ENCODE results near the gene TRPM5. TPM values are rescaled to one million over a fixed set of nuclear protein-coding genes. Genes with fewer than 3 reads are reported as not detected.

Gene TRPM5
- total and polyA plus RNA-seq, 7 donors = 0.60 to 2.8 TPM; not detected in 5

DNA sequence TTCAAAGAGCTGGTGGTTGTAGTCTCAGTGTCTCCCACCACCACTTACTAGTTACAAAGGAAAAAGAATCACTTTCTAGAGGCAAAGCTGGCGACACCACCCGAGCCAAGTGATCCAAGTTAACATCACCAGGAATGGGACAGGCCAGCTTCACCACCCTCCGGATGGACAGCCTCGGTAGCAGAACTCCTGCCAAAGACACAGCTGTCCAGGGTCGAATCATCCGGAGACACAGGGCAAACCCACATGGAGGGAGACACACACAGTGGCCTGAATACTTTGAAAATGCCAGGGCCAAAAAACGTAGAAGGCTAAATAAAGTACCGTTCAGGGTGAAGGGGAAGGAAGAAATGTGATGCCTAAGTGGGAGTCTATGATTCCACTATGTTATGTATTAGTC lies 33.6 kb upstream of the TRPM5 start:
- H3K36me3 ChIP-seq = no peaks in the 10 kb centered on the region
- peaks cover 0 to 22% (median 8%) of the 10 kb centered on the region in 3 donors for H3K27me3 ChIP-seq
- H3K4me1 ChIP-seq = no peaks in the 10 kb centered on the region
- H3K4me3 ChIP-seq = no peak overlapping the region
- DNase-seq = no peak
- intact Hi-C loops (cut with DNase I) = no loop called here
- no peak overlapping the region for H3K27ac ChIP-seq
- H3K9me3 ChIP-seq = no peaks in the 10 kb centered on the region
- 84 to 89% methylated on average over 8 of the region's 8 CpGs for WGBS, 2 donors
- TF ChIP-seq EP300 (IDR thresholded peaks at IDR 0.05) = no peak
- no peak for TF ChIP-seq POLR2AphosphoS5 (IDR thresholded peaks at IDR 0.05)
- no peak for TF ChIP-seq CTCF (IDR thresholded peaks at IDR 0.05)

DNA sequence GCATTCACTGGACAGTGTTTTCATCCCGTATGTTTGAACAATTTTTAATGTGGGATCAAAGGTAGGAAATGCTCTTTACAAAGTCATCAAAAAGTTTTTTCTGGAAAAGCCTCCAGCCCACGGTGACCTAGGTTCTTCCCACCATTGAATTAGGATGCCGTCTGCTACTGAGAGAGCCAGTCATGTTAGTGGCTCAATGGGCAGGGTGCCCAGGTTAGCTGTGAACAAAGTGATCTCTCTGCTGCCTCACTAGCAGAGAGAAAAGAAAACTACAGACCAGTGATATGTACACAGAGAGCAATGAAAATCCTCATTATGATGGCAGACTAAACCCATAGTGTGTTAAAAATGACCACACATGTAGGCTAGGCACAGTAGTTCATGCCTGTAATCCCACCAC lies 32.9 kb upstream of the TRPM5 start:
- WGBS, 2 donors = 31 to 69% methylated on average over 3 of the region's 3 CpGs
- DNase-seq = no peak
- Histone ChIP-seq H3K27ac (no peak overlapping the region), H3K4me1 (no peaks in the 10 kb centered on the region), H3K4me3 (no peak overlapping the region), H3K36me3 (no peaks in the 10 kb centered on the region), H3K27me3 (peaks cover 0 to 20% (median 8%) of the 10 kb centered on the region in 3 donors), H3K9me3 (no peaks in the 10 kb centered on the region)
- TF ChIP-seq CTCF (IDR thresholded peaks at IDR 0.05) (no peak), EP300 (IDR thresholded peaks at IDR 0.05) (no peak), POLR2AphosphoS5 (IDR thresholded peaks at IDR 0.05) (no peak), POLR2A (IDR thresholded peaks at IDR 0.05) (no peak)
- intact Hi-C loops (cut with DNase I) = no loop called here

- no peak overlapping the region for H3K27ac ChIP-seq
- intact Hi-C loops (cut with DNase I) = no loop called here
- H3K9me3 ChIP-seq = no peaks in the 10 kb centered on the region
- H3K27me3 ChIP-seq = peaks cover 0 to 19% (median 8%) of the 10 kb centered on the region in 3 donors
- H3K36me3 ChIP-seq = no peaks in the 10 kb centered on the region
- H3K4me3 ChIP-seq = no peak overlapping the region
- TF ChIP-seq POLR2A (IDR thresholded peaks at IDR 0.05) (no peak), EP300 (IDR thresholded peaks at IDR 0.05) (no peak), CTCF (IDR thresholded peaks at IDR 0.05) (no peak)
- DNase-seq = no peak
- WGBS, 2 donors = 72 to 86% methylated on average over 17 of the region's 17 CpGs
- H3K4me1 ChIP-seq = no peaks in the 10 kb centered on the region
Observed at GRCh38 chr11:2475136-2475918, 31.0 kb upstream of the TRPM5 start.

DNA sequence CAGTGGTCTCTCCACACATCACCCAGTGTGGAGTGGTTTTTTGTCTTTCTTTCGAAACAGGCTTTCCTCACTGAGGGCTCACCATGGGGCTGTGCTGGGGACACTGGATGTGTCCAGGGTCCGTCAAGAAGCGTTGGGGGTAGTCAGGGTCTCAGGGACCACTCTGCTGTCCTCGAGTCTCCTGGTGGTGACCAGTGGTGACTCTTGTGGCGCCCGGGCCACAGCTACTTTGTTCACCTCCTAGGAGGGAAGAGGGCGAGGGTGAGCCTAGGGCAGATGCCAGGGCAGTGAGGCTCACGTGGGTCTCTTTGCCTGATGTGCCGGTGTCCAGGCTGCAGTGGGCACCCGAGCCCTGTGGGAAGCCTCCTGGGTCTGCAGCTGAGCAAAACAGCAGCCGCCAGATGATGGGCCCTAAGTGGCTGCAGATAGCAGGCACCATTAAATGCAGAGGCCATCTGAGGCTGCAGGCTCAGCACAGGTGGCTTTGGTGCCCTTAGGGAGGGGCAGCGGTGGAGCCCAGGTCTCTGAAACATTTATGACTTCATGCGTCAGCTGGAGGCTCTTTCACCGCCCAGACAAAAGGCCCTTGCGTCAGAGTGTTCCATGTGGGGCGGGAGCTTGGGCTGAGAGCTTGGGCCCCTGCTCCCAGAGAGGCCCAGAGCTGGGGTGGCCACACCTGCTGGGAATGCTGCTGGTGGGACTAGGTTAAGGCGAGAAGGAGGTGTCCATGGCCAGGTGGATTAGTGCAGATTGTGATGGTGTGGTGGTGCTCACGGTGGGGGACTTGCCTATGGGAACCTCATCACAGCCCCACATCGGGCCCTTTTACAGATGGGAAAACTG lies 30.0 kb upstream of the TRPM5 start:
- H3K9me3 ChIP-seq = no peaks in the 10 kb centered on the region
- H3K27ac ChIP-seq = no peak overlapping the region
- H3K27me3 ChIP-seq = peaks cover 0 to 24% (median 8%) of the 10 kb centered on the region in 3 donors
- DNase-seq = no peak
- no peaks in the 10 kb centered on the region for H3K36me3 ChIP-seq
- TF ChIP-seq POLR2AphosphoS5 (IDR thresholded peaks at IDR 0.05) (no peak), POLR2A (IDR thresholded peaks at IDR 0.05) (no peak), CTCF (IDR thresholded peaks at IDR 0.05) (no peak), EP300 (IDR thresholded peaks at IDR 0.05) (no peak)
- 32 to 78% methylated on average over 19 of the region's 19 CpGs for WGBS, 2 donors
- no peaks in the 10 kb centered on the region for H3K4me1 ChIP-seq
- intact Hi-C loops (cut with DNase I) = no loop called here
- H3K4me3 ChIP-seq = no peak overlapping the region

All from sigmoid colon (tissue), 7 donors.